Heart left ventricle (tissue), 13 donors: Measurements from ENCODE around the gene LMO2.

Experiments used
- POLR2A ChIP-seq, 2 donors: fragments of 450-650 bp; IDR thresholded peaks; one replicate each; pipeline ENCODE4 v1.6.1; 2017; ENCODE audit warnings: antibody characterized with exemption in 2 of 2, mild to moderate bottlenecking in 2 of 2, moderate library complexity in 2 of 2
- TF ChIP-seq, protein P1 (sequence below), 12 donors: fragments of 200-600 bp; sonication (generic) in 4 of 12; IDR thresholded peaks; one replicate each; pipeline versions ENCODE4 v1.5.0 to v1.8.0; 2018 to 2022; ENCODE audit warnings: antibody characterized with exemption in 12 of 12, mild to moderate bottlenecking in 5 of 12
- donor health status: ischemic (EF 13 %, LVEDD 7.1; RV severe dilation, severe dysfunction).
- donor health status: DM: no; HTN: yes; CAD: no.
- donor health status: DM: no; HTN: no; CAD: no.
- donor health status: ischemic (EF 25% LVEDD 6.9; RV normal size, moderate dysfunction).
- donor health status: ischemic (EF 25% LVEDD 5.7; RV mildly dilated, moderate dysfunction).
- donor health status: ischemic (EF 35%, LVEDD 5.7; RV mildly dilated, moderate dysfunction).
- donor health status: nonischemic (EF 11% LVEDD 7.7; RV severe dilation, severe dysfunction).
- donor health status: DM: yes; HTN: yes; CAD: no.
- donor health status: PGD.
- donor health status: ischemic (EF 29% LVEDD 5.4; RV normal size, mild dysfunction).
- donor health status: nonischemic (EF 23%, LVEDD 6.1; RV moderate dilation, normal function).

DNA sequence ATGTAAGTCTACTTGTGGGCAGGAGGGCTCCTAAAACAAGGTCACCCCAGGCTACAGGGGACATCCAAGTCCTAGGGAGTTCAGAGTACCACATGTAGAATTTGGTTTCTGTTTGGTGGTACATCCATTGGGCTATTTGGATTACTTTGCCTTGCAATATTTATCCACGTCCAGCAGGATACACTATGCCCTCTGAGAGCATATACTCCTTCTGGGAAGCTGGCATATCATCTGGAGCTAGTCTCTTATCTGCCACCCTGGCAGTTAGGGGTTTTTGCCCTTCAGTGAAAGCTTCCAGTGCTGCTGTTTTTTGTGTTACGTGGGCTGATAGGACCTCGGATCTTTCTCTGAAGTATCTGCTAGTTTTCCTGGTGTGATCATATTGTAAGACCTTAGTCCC is 7.3 kb downstream of the LMO2 start:
- no peak for TF ChIP-seq POLR2A (IDR thresholded peaks at IDR 0.05)
- TF ChIP-seq, protein P1, sequence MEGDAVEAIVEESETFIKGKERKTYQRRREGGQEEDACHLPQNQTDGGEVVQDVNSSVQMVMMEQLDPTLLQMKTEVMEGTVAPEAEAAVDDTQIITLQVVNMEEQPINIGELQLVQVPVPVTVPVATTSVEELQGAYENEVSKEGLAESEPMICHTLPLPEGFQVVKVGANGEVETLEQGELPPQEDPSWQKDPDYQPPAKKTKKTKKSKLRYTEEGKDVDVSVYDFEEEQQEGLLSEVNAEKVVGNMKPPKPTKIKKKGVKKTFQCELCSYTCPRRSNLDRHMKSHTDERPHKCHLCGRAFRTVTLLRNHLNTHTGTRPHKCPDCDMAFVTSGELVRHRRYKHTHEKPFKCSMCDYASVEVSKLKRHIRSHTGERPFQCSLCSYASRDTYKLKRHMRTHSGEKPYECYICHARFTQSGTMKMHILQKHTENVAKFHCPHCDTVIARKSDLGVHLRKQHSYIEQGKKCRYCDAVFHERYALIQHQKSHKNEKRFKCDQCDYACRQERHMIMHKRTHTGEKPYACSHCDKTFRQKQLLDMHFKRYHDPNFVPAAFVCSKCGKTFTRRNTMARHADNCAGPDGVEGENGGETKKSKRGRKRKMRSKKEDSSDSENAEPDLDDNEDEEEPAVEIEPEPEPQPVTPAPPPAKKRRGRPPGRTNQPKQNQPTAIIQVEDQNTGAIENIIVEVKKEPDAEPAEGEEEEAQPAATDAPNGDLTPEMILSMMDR (IDR thresholded peaks at IDR 0.05), result no peak
